HG03159 (cell line): ENCODE measurements around the gene TEX261.

Source experiments
- ATAC-seq: cut with Tn5 transposase; IDR thresholded peaks from one replicate; pipeline ENCODE4 v1.9.1; 2021; ENCODE audit warnings: mild to moderate bottlenecking, moderate library complexity; ENCODE audit not compliant: unreplicated experiment

TEX261 gene

DNA sequence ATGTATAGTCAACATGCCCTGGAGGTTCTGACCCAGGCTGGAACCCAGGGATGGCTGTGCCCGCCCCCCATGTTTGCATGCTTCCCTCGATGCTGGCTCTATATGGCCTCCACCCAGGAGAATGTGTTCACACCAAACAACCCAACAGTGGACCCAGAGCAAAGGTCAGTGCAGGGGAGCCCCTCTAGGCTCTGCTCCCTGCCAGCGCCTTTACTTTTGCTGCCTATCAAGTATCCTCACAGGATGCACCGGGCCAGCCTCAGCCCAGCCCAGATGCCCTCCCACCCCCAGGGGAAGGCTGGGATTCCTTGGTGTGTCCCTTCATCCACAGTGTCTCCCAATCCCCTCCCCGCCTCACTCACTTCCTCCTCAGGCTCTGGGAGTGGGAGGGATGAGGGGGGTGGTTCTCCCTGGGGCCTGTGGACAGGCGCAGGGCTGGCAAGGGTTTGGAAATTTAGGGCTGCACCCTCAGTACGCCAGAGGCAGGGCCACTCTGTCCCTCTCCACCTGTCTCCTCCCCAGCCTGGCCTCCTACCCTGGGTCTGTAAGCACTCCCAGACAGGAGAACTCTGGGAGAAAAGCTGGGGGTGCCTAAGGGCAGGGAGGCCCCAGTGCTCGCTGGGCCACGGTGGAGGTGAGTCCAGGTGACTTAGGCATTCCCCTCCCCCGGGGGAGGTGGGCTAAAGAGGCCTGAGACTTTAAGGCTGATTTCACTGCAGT, 56.6 kb downstream of the TEX261 start:
- no peak for ATAC-seq

DNA sequence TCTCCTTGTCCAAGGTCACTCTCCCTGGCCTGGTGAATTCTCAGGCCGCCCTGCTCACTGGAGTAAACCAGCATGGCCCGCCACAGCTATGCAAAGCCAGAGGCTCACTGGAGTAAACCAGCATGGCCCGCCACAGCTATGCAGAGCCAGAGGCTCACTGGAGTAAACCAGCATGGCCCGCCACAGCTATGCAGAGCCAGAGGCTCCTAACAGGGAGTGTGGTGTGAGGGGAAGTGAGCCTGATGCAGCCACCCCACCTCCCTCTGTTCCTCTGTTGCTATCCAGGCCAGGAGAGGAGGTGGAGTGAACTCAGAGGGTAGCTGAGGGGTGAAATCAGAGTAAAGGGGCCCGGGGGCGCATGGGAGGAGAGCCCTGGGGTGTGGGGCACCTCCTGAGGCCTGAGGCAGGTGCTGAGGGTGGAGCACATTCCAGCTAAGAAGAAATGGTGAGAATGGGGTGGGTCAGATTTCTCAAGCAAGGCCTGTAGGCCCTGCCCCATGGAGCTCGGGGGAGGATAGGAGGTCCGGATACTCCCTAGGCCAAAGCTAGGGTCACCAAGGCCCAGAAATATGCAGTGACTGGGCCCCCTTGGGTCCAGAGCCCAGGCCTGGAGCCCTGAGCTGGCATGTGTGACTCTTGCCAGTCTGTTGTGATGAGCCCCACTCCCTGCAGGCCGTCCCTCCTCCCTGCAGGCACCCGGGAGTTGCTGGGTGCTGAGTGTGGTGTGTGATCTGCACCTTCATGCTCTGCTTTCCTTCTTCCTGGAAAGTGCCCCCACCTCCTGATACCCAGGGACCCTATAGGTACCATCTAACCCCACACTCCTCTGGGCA, 57.5 kb downstream of the TEX261 start:
- no peak for ATAC-seq

- ATAC-seq = no peak
Measured at GRCh38 chr2:70936165-70936978, 58.3 kb downstream of the TEX261 start.
